ENCODE measurements around the gene CDH4.

GRCh38 chr20:61891916-61892649 is 640.0 kb downstream of the CDH4 start:
- no peak for TF ChIP-seq POLR2A (IDR thresholded peaks at IDR 0.05)
- no peak for TF ChIP-seq CTCF (IDR thresholded peaks at IDR 0.05)
- no peak for TF ChIP-seq EP300 (IDR thresholded peaks at IDR 0.05; ENCODE audit: low read depth)
